H9 (cell line): ENCODE data around the gene TMEM63B. TPM values are rescaled to one million over a fixed set of nuclear protein-coding genes. Genes with fewer than 3 reads are reported as not detected.

ENCODE experiments used
- DNase-seq: peaks from one replicate; pipeline ENCODE4 v3.0.0-alpha.2; 2017
- H2AFZ ChIP-seq: one replicate; pipeline ENCODE4 v1.6.1; 2013; ENCODE audit warnings: mild to moderate bottlenecking, low read length, control low read depth, moderate library complexity
- H2AK5ac ChIP-seq: 2 replicates; pipeline ENCODE4 v1.6.1; 2013; ENCODE audit warnings: low read length, control low read depth, mixed read lengths; ENCODE audit not compliant: insufficient read length
- H2BK120ac ChIP-seq: one replicate; pipeline ENCODE4 v1.6.1; 2013; ENCODE audit warnings: low read depth, mild to moderate bottlenecking, low read length, control low read depth, inconsistent platforms; ENCODE audit not compliant: poor library complexity, severe bottlenecking
- H2BK12ac ChIP-seq: 2 replicates; pipeline ENCODE4 v1.6.1; 2013; ENCODE audit warnings: low read length, control low read depth, mixed read lengths, low read depth; ENCODE audit not compliant: insufficient read length
- H2BK15ac ChIP-seq: 2 replicates; pipeline ENCODE4 v1.6.1; 2013; ENCODE audit warnings: low read depth, low read length, control low read depth
- H2BK20ac ChIP-seq: one replicate; pipeline ENCODE4 v1.6.1; 2013; ENCODE audit warnings: low read depth, mild to moderate bottlenecking, low read length, control low read depth, inconsistent platforms; ENCODE audit not compliant: poor library complexity, severe bottlenecking
- H2BK5ac ChIP-seq: 2 replicates; pipeline ENCODE4 v1.6.1; 2013; ENCODE audit warnings: low read length, control low read depth, mixed read lengths; ENCODE audit not compliant: insufficient read length
- H3K14ac ChIP-seq: 2 replicates; pipeline ENCODE4 v1.6.1; 2013; ENCODE audit warnings: low read length, control low read depth; ENCODE audit not compliant: insufficient read depth
- H3K18ac ChIP-seq: 2 replicates; pipeline ENCODE4 v1.6.1; 2013; ENCODE audit warnings: low read depth, mild to moderate bottlenecking, mixed read lengths, low read length, control low read depth; ENCODE audit not compliant: insufficient read length
- H3K23ac ChIP-seq: 2 replicates; pipeline ENCODE4 v1.6.1; 2013; ENCODE audit warnings: low read length, control low read depth, mixed read lengths, low read depth; ENCODE audit not compliant: insufficient read length
- H3K23me2 ChIP-seq: 2 replicates; pipeline ENCODE4 v1.6.1; 2013; ENCODE audit warnings: low read depth, mild to moderate bottlenecking, mixed read lengths, low read length, control low read depth; ENCODE audit not compliant: insufficient read length, poor library complexity, severe bottlenecking
- H3K27ac ChIP-seq: 2 replicates; pipeline ENCODE4 v1.5.1; 2013; ENCODE audit warnings: low read length, control low read depth, mixed read lengths, low read depth; ENCODE audit not compliant: insufficient read length
- H3K27me3 ChIP-seq: 2 replicates; pipeline ENCODE4 v1.6.1; 2013; ENCODE audit warnings: low read length, control low read depth, inconsistent platforms; ENCODE audit not compliant: insufficient read depth
- H3K4ac ChIP-seq: 2 replicates; pipeline ENCODE4 v1.6.1; 2013; ENCODE audit warnings: low read depth, mild to moderate bottlenecking, control low read depth, inconsistent platforms, low read length, moderate library complexity
- H3K4me1 ChIP-seq: 2 replicates; pipeline ENCODE4 v1.6.1; 2013; ENCODE audit warnings: low read length, control low read depth, inconsistent platforms; ENCODE audit not compliant: insufficient read depth
- H3K4me2 ChIP-seq: 2 replicates; pipeline ENCODE4 v1.6.1; 2013; ENCODE audit warnings: low read length, control low read depth, mixed read lengths; ENCODE audit not compliant: insufficient read length, insufficient read depth
- H3K56ac ChIP-seq: 2 replicates; pipeline ENCODE4 v1.6.1; 2013; ENCODE audit warnings: low read depth, mild to moderate bottlenecking, mixed read lengths, low read length, control low read depth; ENCODE audit not compliant: insufficient read length
- H3K79me1 ChIP-seq: 2 replicates; pipeline ENCODE4 v1.6.1; 2013; ENCODE audit warnings: low read depth, mild to moderate bottlenecking, moderate library complexity, low read length, control low read depth, inconsistent platforms; ENCODE audit not compliant: insufficient read depth, poor library complexity, severe bottlenecking
- H3K79me2 ChIP-seq: 2 replicates; pipeline ENCODE4 v1.6.1; 2013; ENCODE audit warnings: low read length, control low read depth, inconsistent platforms; ENCODE audit not compliant: insufficient read depth
- H3K9ac ChIP-seq: 2 replicates; pipeline ENCODE4 v1.6.1; 2013; ENCODE audit warnings: low read length, control low read depth, mixed read lengths; ENCODE audit not compliant: insufficient read length; ENCODE audit errors: extremely low read depth
- H3K9me3 ChIP-seq: one replicate; pipeline ENCODE4 v1.6.1; 2013; ENCODE audit warnings: low read depth, low read length, inconsistent platforms; ENCODE audit not compliant: control insufficient read depth
- H3T11ph ChIP-seq: one replicate; pipeline ENCODE4 v1.6.1; 2013; ENCODE audit warnings: mild to moderate bottlenecking, low read length, control low read depth, inconsistent platforms
- H4K20me1 ChIP-seq: one replicate; pipeline ENCODE4 v1.6.1; 2013; ENCODE audit not compliant: control insufficient read depth, insufficient read length, insufficient read depth
- H4K5ac ChIP-seq: 2 replicates; pipeline ENCODE4 v1.6.1; 2013; ENCODE audit warnings: low read depth, mild to moderate bottlenecking, mixed read lengths, low read length, control low read depth; ENCODE audit not compliant: insufficient read length
- H4K8ac ChIP-seq: replicated peaks from 2 replicates; pipeline ENCODE4 v1.6.1; 2013; ENCODE audit warnings: low read length, control low read depth, mixed read lengths, low read depth; ENCODE audit not compliant: insufficient read length
- H4K91ac ChIP-seq: 2 replicates; pipeline ENCODE4 v1.6.1; 2013; ENCODE audit warnings: low read depth, mild to moderate bottlenecking, moderate library complexity, mixed read lengths, low read length, control low read depth; ENCODE audit not compliant: insufficient read length
- H3K27ac Mint-ChIP-seq, 3 experiments: 2 replicates in 2 of 3; 3 replicates in 1 of 3; pipeline ENCODE4 v1.8.0; 2020 to 2021; ENCODE audit warnings: mixed read lengths in 3 of 3, mild to moderate bottlenecking in 1 of 3, moderate library complexity in 1 of 3
- H3K27me3 Mint-ChIP-seq: 2 replicates; pipeline ENCODE4 v1.8.0; 2021; ENCODE audit warnings: low read depth, mild to moderate bottlenecking, moderate library complexity, mixed read lengths
- H3K36me3 Mint-ChIP-seq, 3 experiments: 2 replicates in 2 of 3; 3 replicates in 1 of 3; pipeline ENCODE4 v1.8.0; 2020 to 2021; ENCODE audit warnings: low read depth in 3 of 3, mixed read lengths in 3 of 3; ENCODE audit not compliant: insufficient read depth in 1 of 3
- H3K4me1 Mint-ChIP-seq, 2 experiments: 2 replicates each; pipeline ENCODE4 v1.8.0; 2020; ENCODE audit warnings: mixed read lengths in 2 of 2
- H3K4me3 Mint-ChIP-seq, 2 experiments: 2 replicates in 1 of 2; 3 replicates in 1 of 2; pipeline ENCODE4 v1.8.0; 2020 to 2021; ENCODE audit warnings: mild to moderate bottlenecking in 2 of 2, mixed read lengths in 2 of 2, moderate library complexity in 1 of 2
- H3K9me3 Mint-ChIP-seq, 2 experiments: 2 replicates in 1 of 2; 3 replicates in 1 of 2; pipeline ENCODE4 v1.8.0; 2020; ENCODE audit warnings: mild to moderate bottlenecking in 2 of 2, mixed read lengths in 2 of 2, moderate library complexity in 1 of 2
- WGBS: extraction: QIAGEN DNeasy Blood & Tissue Kit; methylation state at CpG from one replicate; pipeline ENCODE4 v1.1.7; 2013; ENCODE audit warnings: missing lambda C conversion rate, low lambda C conversion rate, mixed read lengths; ENCODE audit not compliant: insufficient read length; ENCODE audit errors: extremely low coverage; 5-methylcytosine and 5-hydroxymethylcytosine counted together
- total RNA-seq: library from RNA; stranded (reverse); gene quantifications from 2 replicates; pipeline ENCODE4 v1.2.1, GENCODE V29; 2021
- TF ChIP-seq, protein P1 (sequence below): fragments of 200-600 bp; sonication (generic); conservative IDR thresholded peaks from 3 replicates; pipeline ENCODE4 v1.8.0; 2021; ENCODE audit warnings: antibody characterized with exemption, mild to moderate bottlenecking

Gene TMEM63B
- total RNA-seq, 1 experiment from 2014 or later, result 56.3 TPM

DNA sequence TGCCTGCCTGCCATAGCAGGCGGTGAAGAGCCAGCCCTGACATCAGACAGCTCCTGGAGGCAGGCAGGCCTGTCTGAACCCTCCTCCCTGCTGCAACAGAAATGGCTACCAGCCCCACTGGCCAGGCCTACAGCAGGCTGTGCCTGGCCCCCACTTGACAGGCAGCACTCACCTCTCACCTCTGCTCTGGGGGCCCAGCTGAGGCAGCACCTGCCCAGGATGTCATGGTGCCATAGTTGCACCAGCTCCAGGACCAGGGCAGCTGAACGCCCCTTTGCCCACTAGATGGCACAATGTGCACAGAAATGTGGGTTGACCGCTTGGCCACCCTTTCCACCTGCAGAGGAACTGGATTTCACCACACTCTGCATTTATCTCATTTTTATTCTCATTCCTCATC is 30.7 kb upstream of the TMEM63B start:
- H3K4me1 ChIP-seq, result no peaks in the 10 kb centered on the region
- H4K8ac ChIP-seq, result no peak overlapping the region
- no peak overlapping the region for H2BK120ac ChIP-seq
- no peak overlapping the region for H2BK5ac ChIP-seq
- Mint-ChIP-seq H3K9me3 (no peaks in the 10 kb centered on the region; a peak in 1 of 5 replicates), H3K4me1 (peaks cover 0 to 5% of the 10 kb centered on the region in 2 experiments; a peak in 2 of 4 replicates), H3K27me3 (no peaks in the 10 kb centered on the region), H3K27ac (peak overlapping the region in 2 of 3 experiments; percentile 16 to 52; a peak in 3 of 7 replicates), H3K36me3 (peaks cover 7 to 24% (median 21%) of the 10 kb centered on the region in 3 experiments; a peak in 6 of 7 replicates), H3K4me3 (no peak overlapping the region)
- H2BK20ac ChIP-seq, result no peak overlapping the region
- H4K20me1 ChIP-seq, result no peaks in the 10 kb centered on the region
- no peak overlapping the region for H4K5ac ChIP-seq
- no peak overlapping the region for H3K27ac ChIP-seq
- no peak overlapping the region for H3K14ac ChIP-seq
- no peak overlapping the region for H2BK15ac ChIP-seq
- H3K79me1 ChIP-seq, result peaks cover 2% of the 10 kb centered on the region
- TF ChIP-seq, protein P1, sequence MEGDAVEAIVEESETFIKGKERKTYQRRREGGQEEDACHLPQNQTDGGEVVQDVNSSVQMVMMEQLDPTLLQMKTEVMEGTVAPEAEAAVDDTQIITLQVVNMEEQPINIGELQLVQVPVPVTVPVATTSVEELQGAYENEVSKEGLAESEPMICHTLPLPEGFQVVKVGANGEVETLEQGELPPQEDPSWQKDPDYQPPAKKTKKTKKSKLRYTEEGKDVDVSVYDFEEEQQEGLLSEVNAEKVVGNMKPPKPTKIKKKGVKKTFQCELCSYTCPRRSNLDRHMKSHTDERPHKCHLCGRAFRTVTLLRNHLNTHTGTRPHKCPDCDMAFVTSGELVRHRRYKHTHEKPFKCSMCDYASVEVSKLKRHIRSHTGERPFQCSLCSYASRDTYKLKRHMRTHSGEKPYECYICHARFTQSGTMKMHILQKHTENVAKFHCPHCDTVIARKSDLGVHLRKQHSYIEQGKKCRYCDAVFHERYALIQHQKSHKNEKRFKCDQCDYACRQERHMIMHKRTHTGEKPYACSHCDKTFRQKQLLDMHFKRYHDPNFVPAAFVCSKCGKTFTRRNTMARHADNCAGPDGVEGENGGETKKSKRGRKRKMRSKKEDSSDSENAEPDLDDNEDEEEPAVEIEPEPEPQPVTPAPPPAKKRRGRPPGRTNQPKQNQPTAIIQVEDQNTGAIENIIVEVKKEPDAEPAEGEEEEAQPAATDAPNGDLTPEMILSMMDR, result peak; percentile 82
- DNase-seq, result no peak
- no peak overlapping the region for H2AFZ ChIP-seq
- no peak overlapping the region for H3K4ac ChIP-seq
- no peak overlapping the region for H2AK5ac ChIP-seq
- H3K9me3 ChIP-seq, result no peaks in the 10 kb centered on the region
- H3K23me2 ChIP-seq, result no peaks in the 10 kb centered on the region
- H3K4me2 ChIP-seq, result no peak overlapping the region
- no peak overlapping the region for H3K9ac ChIP-seq
- H3K18ac ChIP-seq, result no peak overlapping the region
- H3T11ph ChIP-seq, result no peak overlapping the region
- no peak overlapping the region for H3K56ac ChIP-seq
- H2BK12ac ChIP-seq, result no peak overlapping the region
- H3K23ac ChIP-seq, result no peak overlapping the region
- H3K27me3 ChIP-seq, result no peaks in the 10 kb centered on the region
- no CpG with 5 or more reads among the region's 3 CpGs for WGBS
- H3K79me2 ChIP-seq, result no peaks in the 10 kb centered on the region
- no peak overlapping the region for H4K91ac ChIP-seq
